Thyroid gland (tissue), 4 donors: ENCODE results near the gene USP13. TPM values are rescaled to one million over a fixed set of nuclear protein-coding genes. Genes with fewer than 3 reads are reported as not detected.
A peak's percentile ranks its signal among the peaks of the same experiment; 100 is the strongest.

Experiments
- DNase-seq, 2 donors: peaks; one replicate each; pipeline ENCODE4 v3.0.0-alpha.2; 2019
- H3K27ac ChIP-seq, 3 donors: fragments of 200-600 bp; sonication (generic); 1 replicate in 2 of 3; 2 replicates in 1 of 3; pipeline ENCODE4 v1.5.1; 2016 to 2019; ENCODE audit warnings: mild to moderate bottlenecking in 1 of 3, moderate library complexity in 1 of 3
- H3K27me3 ChIP-seq: fragments of 200-600 bp; sonication (generic); one replicate; pipeline ENCODE4 v1.5.1; 2019
- H3K36me3 ChIP-seq, 2 donors: fragments of 200-600 bp; sonication (generic); one replicate each; pipeline ENCODE4 v1.5.1; 2016 to 2019
- H3K4me1 ChIP-seq, 2 donors: fragments of 200-600 bp; sonication (generic); one replicate each; pipeline ENCODE4 v1.5.1; 2017 to 2019
- H3K4me3 ChIP-seq, 3 donors: fragments of 200-600 bp; sonication (generic); replicated peaks in 1 of 3; 1 replicate in 2 of 3; 2 replicates in 1 of 3; pipeline ENCODE4 v1.5.1; 2016; ENCODE audit warnings: mild to moderate bottlenecking in 1 of 3
- H3K9me3 ChIP-seq: fragments of 200-600 bp; sonication (generic); one replicate; pipeline ENCODE4 v1.5.1; 2017
- POLR2A ChIP-seq, 2 donors: fragments of 450-650 bp; IDR thresholded peaks; one replicate each; pipeline ENCODE4 v1.6.1; 2017; ENCODE audit warnings: antibody characterized with exemption in 2 of 2, mild to moderate bottlenecking in 2 of 2, moderate library complexity in 1 of 2
- WGBS, 2 donors: methylation state at CpG; one replicate each; pipeline ENCODE4 v1.1.5; 2017; 5-methylcytosine and 5-hydroxymethylcytosine counted together
- intact Hi-C: fragments of 100-400 bp; cut with DNase I; formaldehyde crosslinking; loops from one replicate; pipeline ENCODE4 v1.15.1; 2023
- total RNA-seq, 4 donors: library from RNA; depleted of rRNA; stranded (reverse); fragments of >200 nt; gene quantifications; one replicate each; pipeline ENCODE4 v1.2.3, GENCODE V29; 2016
- TF ChIP-seq, protein P1 (sequence below), 6 experiments: fragments of 200-600 bp in 3 of 6; fragments of 450-650 bp in 3 of 6; sonication (generic) in 3 of 6; IDR thresholded peaks; one replicate each; pipeline ENCODE4 v1.5.1; 2016 to 2019; ENCODE audit warnings: antibody characterized with exemption in 6 of 6, mild to moderate bottlenecking in 2 of 6, inconsistent platforms in 1 of 6, moderate library complexity in 1 of 6

Gene USP13
- total RNA-seq: 10 to 100 TPM; 16.7 to 31.6 (median 25.4) TPM

GRCh38 chr3:179652447-179653095, at the start of gene USP13:
USP13 (plus strand) TSS chr3:179653040; CDS start chr3:179653226, 186 bp downstream.
- 0 to 1% methylated on average over 17 to 36 of the region's 56 CpGs for WGBS, 2 donors
- peak; percentile 73 to 74 for DNase-seq
- TF ChIP-seq POLR2A (IDR thresholded peaks at IDR 0.05): peak in 1 of 2 donors; percentile 48
- TF ChIP-seq, protein P1, sequence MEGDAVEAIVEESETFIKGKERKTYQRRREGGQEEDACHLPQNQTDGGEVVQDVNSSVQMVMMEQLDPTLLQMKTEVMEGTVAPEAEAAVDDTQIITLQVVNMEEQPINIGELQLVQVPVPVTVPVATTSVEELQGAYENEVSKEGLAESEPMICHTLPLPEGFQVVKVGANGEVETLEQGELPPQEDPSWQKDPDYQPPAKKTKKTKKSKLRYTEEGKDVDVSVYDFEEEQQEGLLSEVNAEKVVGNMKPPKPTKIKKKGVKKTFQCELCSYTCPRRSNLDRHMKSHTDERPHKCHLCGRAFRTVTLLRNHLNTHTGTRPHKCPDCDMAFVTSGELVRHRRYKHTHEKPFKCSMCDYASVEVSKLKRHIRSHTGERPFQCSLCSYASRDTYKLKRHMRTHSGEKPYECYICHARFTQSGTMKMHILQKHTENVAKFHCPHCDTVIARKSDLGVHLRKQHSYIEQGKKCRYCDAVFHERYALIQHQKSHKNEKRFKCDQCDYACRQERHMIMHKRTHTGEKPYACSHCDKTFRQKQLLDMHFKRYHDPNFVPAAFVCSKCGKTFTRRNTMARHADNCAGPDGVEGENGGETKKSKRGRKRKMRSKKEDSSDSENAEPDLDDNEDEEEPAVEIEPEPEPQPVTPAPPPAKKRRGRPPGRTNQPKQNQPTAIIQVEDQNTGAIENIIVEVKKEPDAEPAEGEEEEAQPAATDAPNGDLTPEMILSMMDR (IDR thresholded peaks at IDR 0.05): peak in 2 of 6 experiments; percentile 3 to 39
- Histone ChIP-seq H3K9me3 (no peaks in the 10 kb centered on the region), H3K36me3 (no peaks in the 10 kb centered on the region), H3K4me3 (peak within 1 kb of the TSS; percentile 47 to 59 (median 53)), H3K4me1 (peaks cover 0 to 12% of the 10 kb centered on the region in 2 donors), H3K27ac (peak within 1 kb of the TSS; percentile 88 to 98 (median 96)), H3K27me3 (no peaks in the 10 kb centered on the region)
- intact Hi-C loops: no loop called here

- Histone ChIP-seq H3K4me3 (no peak overlapping the region), H3K36me3 (peaks cover 15 to 20% of the 10 kb centered on the region in 2 donors)
Observed at GRCh38 chr3:179603321-179603720, 49.5 kb upstream of the USP13 start.

DNA sequence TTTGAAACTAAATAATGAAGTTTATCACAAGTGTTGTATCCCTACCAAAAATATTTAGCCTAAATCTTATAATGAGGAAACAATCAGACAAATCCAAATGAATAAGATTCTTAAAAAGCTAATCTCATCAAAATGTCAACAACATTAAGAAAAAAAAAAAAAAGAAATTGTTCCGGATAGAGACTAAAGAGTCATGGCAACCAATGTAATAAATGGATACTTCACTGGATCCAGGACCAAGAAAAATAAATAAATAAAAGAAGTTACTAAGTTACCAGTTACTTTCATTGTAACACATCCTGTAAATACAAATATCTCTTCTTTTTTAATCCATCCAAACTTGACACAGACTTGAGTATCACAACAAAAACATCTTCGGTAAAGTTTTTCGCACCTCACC, 49.0 kb upstream of the USP13 start:
- TF ChIP-seq POLR2A (IDR thresholded peaks at IDR 0.05): no peak
- TF ChIP-seq, protein P1 (IDR thresholded peaks at IDR 0.05): no peak
- Histone ChIP-seq H3K4me3 (peak overlapping the region; percentile 60 to 91 (median 84)), H3K27me3 (no peaks in the 10 kb centered on the region), H3K9me3 (no peaks in the 10 kb centered on the region), H3K4me1 (peaks cover 8 to 13% of the 10 kb centered on the region in 2 donors), H3K36me3 (peaks cover 15 to 16% of the 10 kb centered on the region in 2 donors), H3K27ac (peak overlapping the region in 2 of 3 donors; percentile 75 to 76)
- intact Hi-C loops: no loop called here
- WGBS, 2 donors: 1 to 3% methylated on average over 3 of the region's 3 CpGs
- DNase-seq: no peak

More at GRCh38 chr3:179603321-179603720, 49.5 kb upstream of the USP13 start:
- peaks cover 8 to 13% of the 10 kb centered on the region in 2 donors for H3K4me1 ChIP-seq
- no peaks in the 10 kb centered on the region for H3K27me3 ChIP-seq
- H3K9me3 ChIP-seq: no peaks in the 10 kb centered on the region
- 79 to 90% methylated on average over 4 of the region's 4 CpGs for WGBS, 2 donors
- TF ChIP-seq, protein P1 (IDR thresholded peaks at IDR 0.05): no peak
- no peak for TF ChIP-seq POLR2A (IDR thresholded peaks at IDR 0.05)
- no peak for DNase-seq
- H3K27ac ChIP-seq: no peak overlapping the region
- intact Hi-C loops: no loop called here

- TF ChIP-seq, protein P1 (IDR thresholded peaks at IDR 0.05): no peak
- TF ChIP-seq POLR2A (IDR thresholded peaks at IDR 0.05): peak; percentile 11 to 83
- H3K36me3 ChIP-seq: peaks cover 13 to 14% of the 10 kb centered on the region in 2 donors
- no peaks in the 10 kb centered on the region for H3K27me3 ChIP-seq
- DNase-seq: peak; percentile 95 to 96
- intact Hi-C loops: no loop called here
- H3K4me1 ChIP-seq: peaks cover 8 to 13% of the 10 kb centered on the region in 2 donors
- WGBS, 2 donors: 0 to 1% methylated on average over 39 to 45 of the region's 45 CpGs
- peak within 1 kb of the TSS; percentile 75 to 91 (median 75) for H3K27ac ChIP-seq
- no peaks in the 10 kb centered on the region for H3K9me3 ChIP-seq
- H3K4me3 ChIP-seq: peak within 1 kb of the TSS; percentile 60 to 91 (median 84)
Observed at GRCh38 chr3:179604321-179605078, 48.3 kb upstream of the USP13 start, which contains the start of the genes MRPL47 and NDUFB5. MRPL47 (minus strand) TSS chr3:179604638; CDS start chr3:179604624, 14 bp downstream. NDUFB5 (plus strand) TSS chr3:179604794; CDS start chr3:179604816, 22 bp downstream.
